Measurements from ENCODE around the gene VEPH1.
"Not testable (repeated sequence)": the region's sequence is repeated elsewhere in the genome, so short reads cannot be mapped to it uniquely, and the experiment has no call there.

The VEPH1 gene

GRCh38 chr3:157327837-157328236 lies 175.4 kb downstream of the VEPH1 start:
- no peak for DNase-seq (ENCODE audit: low read depth, low spot score)
- TF ChIP-seq CTCF (IDR thresholded peaks at IDR 0.05; ENCODE audit: low read depth, low read length) = no peak
- no peak overlapping the region for H3K4me3 ChIP-seq (ENCODE audit: low read depth, low read length)
- in situ Hi-C loops (cut with HindIII; ENCODE audit: low sequenced_read_pairs) = no loop called here

- in situ Hi-C loops (cut with HindIII; ENCODE audit: low sequenced_read_pairs) = no loop called here
- no peak for TF ChIP-seq CTCF (IDR thresholded peaks at IDR 0.05; ENCODE audit: low read depth, low read length)
- no peak overlapping the region for H3K4me3 ChIP-seq (ENCODE audit: low read depth, low read length)
- DNase-seq (ENCODE audit: low read depth, low spot score) = no peak
Observed at GRCh38 chr3:157327018-157327417, 176.2 kb downstream of the VEPH1 start.

GRCh38 chr3:157324869-157325268 lies 178.3 kb downstream of the VEPH1 start:
- in situ Hi-C loops (cut with HindIII; ENCODE audit: low sequenced_read_pairs); H3K4me3 ChIP-seq (ENCODE audit: low read depth, low read length); DNase-seq (ENCODE audit: low read depth, low spot score): not testable (repeated sequence)

- in situ Hi-C loops (cut with HindIII; ENCODE audit: low sequenced_read_pairs) = no loop called here
- TF ChIP-seq CTCF (IDR thresholded peaks at IDR 0.05; ENCODE audit: low read depth, low read length) = no peak
- H3K4me3 ChIP-seq (ENCODE audit: low read depth, low read length) = no peak overlapping the region
- no peak for DNase-seq (ENCODE audit: low read depth, low spot score)
Observed at GRCh38 chr3:157323360-157323759, 179.9 kb downstream of the VEPH1 start.

GRCh38 chr3:157319672-157320071 lies 183.5 kb downstream of the VEPH1 start:
- H3K4me3 ChIP-seq (ENCODE audit: low read depth, low read length) = no peak overlapping the region
- no peak for DNase-seq (ENCODE audit: low read depth, low spot score)
- TF ChIP-seq CTCF (IDR thresholded peaks at IDR 0.05; ENCODE audit: low read depth, low read length) = no peak
- in situ Hi-C loops (cut with HindIII; ENCODE audit: low sequenced_read_pairs) = no loop called here

- no peak overlapping the region for H3K4me3 ChIP-seq (ENCODE audit: low read depth, low read length)
- in situ Hi-C loops (cut with HindIII; ENCODE audit: low sequenced_read_pairs) = no loop called here
- TF ChIP-seq CTCF (IDR thresholded peaks at IDR 0.05; ENCODE audit: low read depth, low read length) = no peak
- no peak for DNase-seq (ENCODE audit: low read depth, low spot score)
Observed at GRCh38 chr3:157318639-157319288, 184.5 kb downstream of the VEPH1 start.

GRCh38 chr3:157317895-157318294 lies 185.3 kb downstream of the VEPH1 start:
- in situ Hi-C loops (cut with HindIII; ENCODE audit: low sequenced_read_pairs) = no loop called here
- no peak overlapping the region for H3K4me3 ChIP-seq (ENCODE audit: low read depth, low read length)
- TF ChIP-seq CTCF (IDR thresholded peaks at IDR 0.05; ENCODE audit: low read depth, low read length) = no peak
- DNase-seq (ENCODE audit: low read depth, low spot score) = no peak

Measured in astrocyte of the spinal cord (primary cell).